GM19455 (cell line): ENCODE data around the gene IPCEF1.
A peak's percentile ranks its signal among the peaks of the same experiment; 100 is the strongest.

ENCODE experiments used
- ATAC-seq: cut with Tn5 transposase; IDR thresholded peaks from one replicate; pipeline ENCODE4 v1.9.1; 2021; ENCODE audit not compliant: unreplicated experiment

The IPCEF1 gene

GRCh38 chr6:154169193-154169847 lies 187.3 kb downstream of the IPCEF1 start:
- no peak for ATAC-seq

- ATAC-seq, result no peak
Observed at GRCh38 chr6:154167126-154167525, 189.5 kb downstream of the IPCEF1 start.

DNA sequence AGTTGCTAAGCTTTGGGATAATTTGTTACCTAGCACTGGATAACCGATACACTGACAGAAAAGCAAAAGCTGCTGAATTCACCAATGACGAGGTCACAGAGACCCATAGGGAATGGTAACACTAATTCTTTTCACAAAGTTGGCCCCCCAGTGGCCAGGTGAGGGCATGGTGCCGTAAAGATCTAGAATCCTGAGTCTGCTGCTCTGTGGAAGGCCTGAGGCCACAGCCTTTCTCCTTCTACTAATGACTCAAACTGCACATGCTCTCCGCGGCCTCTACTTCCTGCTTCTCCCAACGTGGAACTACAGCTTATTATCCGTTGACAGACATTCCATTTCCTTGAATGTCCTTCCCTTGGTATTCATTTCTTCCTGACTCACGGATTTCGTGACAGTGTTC lies 190.5 kb downstream of the IPCEF1 start:
- no peak for ATAC-seq

DNA sequence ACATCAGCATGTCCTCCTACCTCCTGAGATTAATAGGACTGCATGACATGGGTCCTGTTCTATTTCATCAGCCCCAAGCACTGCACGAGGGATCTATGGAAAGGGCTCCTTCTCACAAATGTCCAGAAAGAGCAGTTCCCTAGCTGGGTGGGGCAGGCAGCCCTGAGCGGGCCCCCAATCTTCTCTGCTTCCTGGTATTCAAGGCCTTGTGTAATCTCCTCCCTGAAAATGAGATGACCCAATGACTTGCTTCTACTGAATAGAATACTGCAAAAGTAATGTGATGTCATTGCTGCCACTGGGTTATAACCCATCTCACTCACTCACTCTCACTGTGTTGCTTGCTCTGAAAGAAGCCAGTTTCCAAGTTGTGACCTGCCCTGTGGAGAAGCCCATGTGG lies 191.1 kb downstream of the IPCEF1 start:
- no peak for ATAC-seq

GRCh38 chr6:154164397-154164796 lies 192.2 kb downstream of the IPCEF1 start:
- ATAC-seq, result no peak

GRCh38 chr6:154161689-154162088 lies 194.9 kb downstream of the IPCEF1 start:
- peak; percentile 73 for ATAC-seq

DNA sequence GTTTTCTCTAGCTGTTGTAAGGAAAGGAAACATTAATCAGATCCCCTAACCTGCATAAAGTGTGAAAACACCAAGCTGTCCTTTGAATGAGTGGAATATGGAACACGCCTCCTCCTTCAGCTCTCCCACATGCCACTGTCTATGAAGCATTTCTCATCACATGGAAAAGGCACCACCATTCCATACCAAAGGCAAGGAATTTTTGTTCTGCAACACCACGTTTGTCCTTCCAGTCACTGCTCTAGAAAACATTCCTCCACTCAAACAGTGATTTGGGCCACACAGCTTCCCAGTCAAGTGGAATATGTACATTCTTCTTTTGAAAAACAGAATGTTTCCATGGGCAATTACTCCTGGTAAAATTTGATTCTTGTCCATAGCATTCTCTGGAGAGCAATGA lies 197.5 kb downstream of the IPCEF1 start:
- ATAC-seq, result no peak

DNA sequence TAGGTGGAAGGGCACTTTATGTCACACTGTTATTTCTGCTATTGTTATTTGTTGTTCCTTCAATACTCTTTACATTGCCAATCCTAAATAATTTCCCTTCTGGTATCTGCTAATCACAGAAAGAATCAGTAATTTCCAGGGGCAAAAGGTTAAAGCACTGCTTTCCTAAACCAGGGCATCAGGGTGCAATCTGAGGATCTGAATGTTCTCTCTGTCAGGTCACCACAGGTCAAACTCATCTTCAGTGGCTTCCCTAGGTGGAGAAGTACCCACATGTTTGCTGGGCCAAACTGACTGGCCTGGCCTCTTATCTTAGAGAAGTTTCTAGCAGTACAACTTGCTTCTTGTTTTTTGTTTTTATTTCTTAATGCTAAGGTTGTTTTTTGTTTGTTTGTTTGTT lies 198.9 kb downstream of the IPCEF1 start:
- no peak for ATAC-seq

- peak; percentile 59 for ATAC-seq
Observed at GRCh38 chr6:154157082-154157481, 199.5 kb downstream of the IPCEF1 start.

DNA sequence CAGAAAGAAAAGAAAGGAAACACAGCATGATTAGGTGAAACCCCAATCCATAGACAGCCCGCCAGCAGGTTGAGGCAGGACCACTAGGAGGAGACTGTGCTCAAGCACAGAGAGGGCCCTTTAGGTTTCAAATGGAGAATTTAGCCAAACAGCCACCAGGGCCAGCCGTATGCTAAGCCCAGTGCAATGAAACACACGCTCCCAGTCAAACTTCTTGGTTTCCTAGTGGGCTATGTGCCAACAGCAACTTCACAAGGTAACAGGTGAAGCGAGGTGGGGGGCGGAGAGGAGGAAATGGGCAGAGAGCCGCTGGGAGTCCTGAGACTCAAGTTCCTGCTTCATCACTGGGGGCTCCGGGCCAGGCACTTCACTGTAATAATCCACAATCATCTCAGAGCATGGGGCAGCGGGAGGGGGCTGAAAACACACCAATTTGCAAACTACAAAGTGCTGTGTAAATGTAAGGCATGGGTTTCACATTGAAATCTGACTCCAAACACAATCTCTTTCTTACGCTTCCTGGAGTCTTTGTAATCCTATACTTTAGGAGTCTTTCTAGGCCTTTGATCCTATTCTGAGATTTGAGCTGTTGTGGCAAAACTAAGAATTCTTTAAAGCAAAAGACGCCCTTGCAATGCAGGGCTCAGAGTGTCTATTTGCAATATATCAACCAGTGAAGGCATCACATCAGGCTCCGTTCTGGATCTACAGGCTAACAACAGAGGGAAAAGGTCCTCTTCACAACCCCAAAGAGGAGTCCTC lies 200.3 kb downstream of the IPCEF1 start:
- ATAC-seq, result peak; percentile 62

DNA sequence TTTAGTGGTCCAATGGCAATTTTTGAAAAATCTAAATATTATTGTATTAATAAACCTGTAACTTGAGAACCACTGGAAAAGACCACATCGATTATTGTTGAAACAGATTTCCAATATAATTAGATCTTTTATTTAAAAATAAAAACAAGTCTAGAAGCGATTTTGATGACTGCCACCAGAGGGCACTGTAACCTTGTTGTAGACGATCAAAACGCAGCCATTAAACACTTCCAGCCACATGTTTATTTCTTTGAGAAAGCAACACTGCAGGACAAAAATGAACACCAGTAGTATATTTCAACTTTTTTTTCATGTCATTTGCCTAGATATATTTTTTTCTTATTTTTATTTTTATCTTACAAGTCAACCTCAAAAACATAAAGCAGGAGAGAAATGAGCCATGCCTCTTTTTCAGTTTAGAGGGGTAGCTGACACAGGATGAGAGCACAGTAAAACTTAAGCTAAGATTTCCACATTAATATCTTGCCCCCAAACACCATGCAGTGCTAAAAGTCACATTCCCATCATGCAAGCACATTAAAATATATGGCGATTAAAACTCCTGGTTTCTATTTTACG lies 202.1 kb downstream of the IPCEF1 start:
- no peak for ATAC-seq

DNA sequence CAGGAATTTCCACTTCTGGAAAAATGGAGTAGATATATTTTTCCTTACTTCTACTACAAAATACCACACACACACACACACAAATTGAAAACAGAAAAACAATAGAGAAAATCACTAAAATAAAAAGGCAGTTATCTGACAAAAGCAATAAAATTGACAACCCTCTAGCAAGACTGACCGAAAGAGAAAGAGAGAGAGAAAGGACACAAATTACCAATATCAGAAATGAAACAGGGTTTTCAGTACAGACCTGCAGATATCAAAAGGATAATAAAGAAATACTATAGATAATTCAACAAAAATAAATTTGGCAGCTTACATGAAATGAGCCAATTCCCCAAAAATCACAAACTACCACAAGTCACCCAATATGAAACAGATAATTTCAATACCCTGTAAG lies 212.8 kb downstream of the IPCEF1 start:
- ATAC-seq, result no peak

DNA sequence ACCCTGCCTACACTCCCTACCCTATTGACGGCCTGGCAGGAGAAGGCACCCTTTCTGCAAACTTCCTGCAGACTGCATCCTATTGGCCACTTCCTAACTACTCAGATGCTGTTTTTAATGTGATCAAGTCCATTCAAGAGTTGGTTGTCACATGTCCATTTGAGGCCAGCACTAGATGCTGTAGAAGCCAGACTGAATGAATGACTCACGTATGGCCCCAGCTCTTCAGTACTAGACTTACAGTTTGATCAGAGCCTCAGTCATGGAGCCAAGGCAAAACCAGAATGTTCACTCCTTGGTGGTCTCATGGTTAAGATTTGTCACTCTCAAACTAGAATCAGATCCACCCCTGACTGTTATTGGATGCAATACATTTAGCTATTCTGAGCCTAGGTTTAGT lies 215.9 kb downstream of the IPCEF1 start:
- ATAC-seq, result no peak

GRCh38 chr6:154139892-154140291 lies 216.7 kb downstream of the IPCEF1 start:
- ATAC-seq, result no peak

DNA sequence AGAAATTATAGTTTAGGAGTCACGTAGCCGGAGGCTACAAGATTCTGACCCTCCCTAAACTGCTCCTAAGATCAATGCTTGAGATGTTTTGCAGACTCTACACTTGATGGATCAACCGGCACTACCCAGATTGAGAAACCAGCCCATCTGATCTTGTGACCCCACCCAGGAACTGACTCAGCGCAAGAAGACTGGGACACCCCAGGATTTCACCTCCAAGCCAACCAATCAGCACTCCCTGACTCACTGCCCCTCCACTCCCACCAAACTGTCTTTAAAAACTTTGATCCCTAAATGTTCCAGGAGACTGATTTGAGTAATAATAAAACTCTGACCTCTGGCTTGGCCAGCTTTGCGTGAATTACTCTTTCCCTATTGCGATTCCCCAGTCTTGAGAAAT lies 217.8 kb downstream of the IPCEF1 start:
- no peak for ATAC-seq

GRCh38 chr6:154134471-154135147 lies 222.0 kb downstream of the IPCEF1 start:
- ATAC-seq, result no peak

GRCh38 chr6:154127657-154128056 lies 228.9 kb downstream of the IPCEF1 start:
- no peak for ATAC-seq

DNA sequence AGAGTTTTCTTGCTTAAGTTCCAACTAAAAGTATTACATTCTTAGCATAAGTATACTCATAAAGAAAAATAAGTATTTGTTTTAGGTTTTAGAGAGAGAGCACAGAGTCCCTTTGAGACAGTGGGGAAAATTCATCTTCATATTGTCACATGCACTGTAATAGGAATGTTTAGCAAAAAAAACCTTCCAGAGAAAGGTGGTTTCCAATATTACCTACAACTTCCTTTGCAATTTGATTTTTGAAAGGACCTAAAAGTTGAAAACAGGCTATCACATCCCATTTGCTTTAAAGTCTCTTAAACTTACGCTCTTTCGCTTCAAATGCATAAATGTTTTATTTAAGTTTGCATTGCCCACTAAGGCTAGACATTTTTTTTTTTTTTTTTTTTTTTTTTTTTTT lies 231.2 kb downstream of the IPCEF1 start:
- no peak for ATAC-seq

- no peak for ATAC-seq
Observed at GRCh38 chr6:154123155-154123956, 233.2 kb downstream of the IPCEF1 start.

DNA sequence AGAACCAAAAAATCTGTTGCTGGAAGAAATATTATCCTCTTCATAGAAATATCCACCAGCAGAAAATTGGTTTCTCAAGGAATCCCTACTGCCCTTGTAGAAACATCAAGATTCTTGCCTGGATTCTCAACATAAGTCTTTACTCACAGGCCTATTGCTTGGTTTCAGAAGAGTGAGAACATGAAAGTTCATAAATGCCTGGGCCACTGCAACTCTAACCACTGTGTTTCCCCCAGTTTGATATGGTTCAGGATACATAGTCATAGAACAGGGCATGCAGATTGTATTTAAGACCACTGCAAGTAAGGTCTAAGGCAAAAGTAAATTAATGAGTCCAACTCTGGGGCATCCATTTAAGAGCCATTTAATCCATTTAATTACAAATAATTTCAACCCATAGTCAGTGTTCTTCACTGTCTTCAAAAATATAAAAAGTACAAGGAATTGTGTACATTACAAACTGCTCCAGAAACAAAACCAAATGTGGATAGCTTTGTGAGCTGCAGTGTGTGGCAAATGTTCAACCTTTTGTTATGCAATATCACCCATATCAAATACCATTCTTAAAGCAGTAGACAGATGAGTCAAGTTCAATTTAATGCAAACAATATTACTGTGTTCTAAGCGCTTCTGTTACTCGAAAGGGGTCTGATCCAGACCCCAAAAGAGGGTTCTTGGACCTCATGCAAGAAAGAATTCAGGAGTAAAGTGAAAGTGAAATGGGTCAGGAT lies 234.2 kb downstream of the IPCEF1 start:
- ATAC-seq, result no peak
